Measurements from ENCODE around the gene FADS3. TPM values are rescaled to one million over a fixed set of nuclear protein-coding genes. Genes with fewer than 3 reads are reported as not detected.

FADS3 gene
- polyA plus RNA-seq, result 1 to 10 TPM; 7.2 to 9.8 TPM

GRCh38 chr11:61891331-61892084 lies at the start of gene FADS3:
Gene FADS3 (minus strand): TSS chr11:61891545. CDS start chr11:61891381, 164 bp downstream.
- H3K9me3 ChIP-seq (ENCODE audit: control insufficient read depth in 2 of 2, insufficient read depth in 1 of 2, low read depth in 1 of 2, low read length in 1 of 2), result peaks cover 0 to 5% of the 10 kb centered on the region in 2 donors
- peak within 1 kb of the TSS; percentile 78 to 83 for H3K27ac ChIP-seq (ENCODE audit: low read depth in 2 of 2, low read length in 1 of 2)
- no peaks in the 10 kb centered on the region for H3K27me3 ChIP-seq (ENCODE audit: control insufficient read depth in 1 of 2, insufficient read depth in 2 of 2, low read length in 2 of 2)
- WGBS, 2 donors, result 0% methylated on average over 48 to 96 of the region's 96 CpGs
- no peaks in the 10 kb centered on the region for H3K36me3 ChIP-seq (ENCODE audit: control insufficient read depth in 2 of 2, insufficient read depth in 2 of 2, low read length in 1 of 2)
- H3K4me3 ChIP-seq (ENCODE audit: low read depth in 1 of 2, low read length in 2 of 2), result peak within 1 kb of the TSS; percentile 72 to 74
- peaks cover 4 to 14% of the 10 kb centered on the region in 2 donors for H3K4me1 ChIP-seq (ENCODE audit: control insufficient read depth in 2 of 2, insufficient read depth in 2 of 2, low read length in 1 of 2)

GRCh38 chr11:61940466-61940865 lies 49.1 kb upstream of the FADS3 start:
- Histone ChIP-seq H3K9me3 (ENCODE audit: control insufficient read depth in 2 of 2, insufficient read depth in 1 of 2, low read depth in 1 of 2, low read length in 1 of 2) (no peaks in the 10 kb centered on the region), H3K4me3 (ENCODE audit: low read depth in 1 of 2, low read length in 2 of 2) (no peak overlapping the region), H3K36me3 (ENCODE audit: control insufficient read depth in 2 of 2, insufficient read depth in 2 of 2, low read length in 1 of 2) (no peaks in the 10 kb centered on the region), H3K27me3 (ENCODE audit: control insufficient read depth in 1 of 2, insufficient read depth in 2 of 2, low read length in 2 of 2) (no peaks in the 10 kb centered on the region), H3K4me1 (ENCODE audit: control insufficient read depth in 2 of 2, insufficient read depth in 2 of 2, low read length in 1 of 2) (no peaks in the 10 kb centered on the region), H3K27ac (ENCODE audit: low read depth in 2 of 2, low read length in 1 of 2) (no peak overlapping the region)
- WGBS, 2 donors, result 90 to 93% methylated on average over 10 of the region's 10 CpGs

GRCh38 chr11:61935861-61936260 lies 44.5 kb upstream of the FADS3 start:
- no peaks in the 10 kb centered on the region for H3K9me3 ChIP-seq (ENCODE audit: control insufficient read depth in 2 of 2, insufficient read depth in 1 of 2, low read depth in 1 of 2, low read length in 1 of 2)
- no peaks in the 10 kb centered on the region for H3K4me1 ChIP-seq (ENCODE audit: control insufficient read depth in 2 of 2, insufficient read depth in 2 of 2, low read length in 1 of 2)
- H3K27me3 ChIP-seq (ENCODE audit: control insufficient read depth in 1 of 2, insufficient read depth in 2 of 2, low read length in 2 of 2), result no peaks in the 10 kb centered on the region
- 76 to 80% methylated on average over 2 of the region's 2 CpGs for WGBS, 2 donors
- H3K27ac ChIP-seq (ENCODE audit: low read depth in 2 of 2, low read length in 1 of 2), result no peak overlapping the region
- no peaks in the 10 kb centered on the region for H3K36me3 ChIP-seq (ENCODE audit: control insufficient read depth in 2 of 2, insufficient read depth in 2 of 2, low read length in 1 of 2)
- H3K4me3 ChIP-seq (ENCODE audit: low read depth in 1 of 2, low read length in 2 of 2), result no peak overlapping the region

GRCh38 chr11:61930933-61931332 lies 39.6 kb upstream of the FADS3 start:
- H3K27me3 ChIP-seq (ENCODE audit: control insufficient read depth in 1 of 2, insufficient read depth in 2 of 2, low read length in 2 of 2), result no peaks in the 10 kb centered on the region
- WGBS, 2 donors, result 88 to 93% methylated on average over 3 of the region's 3 CpGs
- H3K4me1 ChIP-seq (ENCODE audit: control insufficient read depth in 2 of 2, insufficient read depth in 2 of 2, low read length in 1 of 2), result no peaks in the 10 kb centered on the region
- H3K36me3 ChIP-seq (ENCODE audit: control insufficient read depth in 2 of 2, insufficient read depth in 2 of 2, low read length in 1 of 2), result no peaks in the 10 kb centered on the region
- H3K27ac ChIP-seq (ENCODE audit: low read depth in 2 of 2, low read length in 1 of 2), result no peak overlapping the region
- no peak overlapping the region for H3K4me3 ChIP-seq (ENCODE audit: low read depth in 1 of 2, low read length in 2 of 2)
- no peaks in the 10 kb centered on the region for H3K9me3 ChIP-seq (ENCODE audit: control insufficient read depth in 2 of 2, insufficient read depth in 1 of 2, low read depth in 1 of 2, low read length in 1 of 2)

GRCh38 chr11:61928606-61929005 lies 37.3 kb upstream of the FADS3 start:
- H3K36me3 ChIP-seq (ENCODE audit: control insufficient read depth in 2 of 2, insufficient read depth in 2 of 2, low read length in 1 of 2), result no peaks in the 10 kb centered on the region
- no peak overlapping the region for H3K4me3 ChIP-seq (ENCODE audit: low read depth in 1 of 2, low read length in 2 of 2)
- no peaks in the 10 kb centered on the region for H3K9me3 ChIP-seq (ENCODE audit: control insufficient read depth in 2 of 2, insufficient read depth in 1 of 2, low read depth in 1 of 2, low read length in 1 of 2)
- no peak overlapping the region for H3K27ac ChIP-seq (ENCODE audit: low read depth in 2 of 2, low read length in 1 of 2)
- no peaks in the 10 kb centered on the region for H3K27me3 ChIP-seq (ENCODE audit: control insufficient read depth in 1 of 2, insufficient read depth in 2 of 2, low read length in 2 of 2)
- H3K4me1 ChIP-seq (ENCODE audit: control insufficient read depth in 2 of 2, insufficient read depth in 2 of 2, low read length in 1 of 2), result no peaks in the 10 kb centered on the region

GRCh38 chr11:61927501-61927900 lies 36.2 kb upstream of the FADS3 start:
- H3K36me3 ChIP-seq (ENCODE audit: control insufficient read depth in 2 of 2, insufficient read depth in 2 of 2, low read length in 1 of 2), result no peaks in the 10 kb centered on the region
- H3K27ac ChIP-seq (ENCODE audit: low read depth in 2 of 2, low read length in 1 of 2), result no peak overlapping the region
- WGBS, 2 donors, result 95 to 97% methylated on average over 1 of the region's 1 CpG
- no peak overlapping the region for H3K4me3 ChIP-seq (ENCODE audit: low read depth in 1 of 2, low read length in 2 of 2)
- peaks cover 0 to 2% of the 10 kb centered on the region in 2 donors for H3K4me1 ChIP-seq (ENCODE audit: control insufficient read depth in 2 of 2, insufficient read depth in 2 of 2, low read length in 1 of 2)
- no peaks in the 10 kb centered on the region for H3K9me3 ChIP-seq (ENCODE audit: control insufficient read depth in 2 of 2, insufficient read depth in 1 of 2, low read depth in 1 of 2, low read length in 1 of 2)
- H3K27me3 ChIP-seq (ENCODE audit: control insufficient read depth in 1 of 2, insufficient read depth in 2 of 2, low read length in 2 of 2), result no peaks in the 10 kb centered on the region

GRCh38 chr11:61926235-61926634 lies 34.9 kb upstream of the FADS3 start:
- Histone ChIP-seq H3K36me3 (ENCODE audit: control insufficient read depth in 2 of 2, insufficient read depth in 2 of 2, low read length in 1 of 2) (no peaks in the 10 kb centered on the region), H3K4me3 (ENCODE audit: low read depth in 1 of 2, low read length in 2 of 2) (no peak overlapping the region), H3K9me3 (ENCODE audit: control insufficient read depth in 2 of 2, insufficient read depth in 1 of 2, low read depth in 1 of 2, low read length in 1 of 2) (no peaks in the 10 kb centered on the region), H3K27me3 (ENCODE audit: control insufficient read depth in 1 of 2, insufficient read depth in 2 of 2, low read length in 2 of 2) (no peaks in the 10 kb centered on the region), H3K4me1 (ENCODE audit: control insufficient read depth in 2 of 2, insufficient read depth in 2 of 2, low read length in 1 of 2) (peaks cover 0 to 2% of the 10 kb centered on the region in 2 donors), H3K27ac (ENCODE audit: low read depth in 2 of 2, low read length in 1 of 2) (no peak overlapping the region)
- 94 to 99% methylated on average over 3 of the region's 3 CpGs for WGBS, 2 donors

- WGBS, 2 donors, result 86 to 92% methylated on average over 2 of the region's 2 CpGs
- no peaks in the 10 kb centered on the region for H3K27me3 ChIP-seq (ENCODE audit: control insufficient read depth in 1 of 2, insufficient read depth in 2 of 2, low read length in 2 of 2)
Observed at GRCh38 chr11:61925736-61926135, 34.4 kb upstream of the FADS3 start.

GRCh38 chr11:61924064-61924455 lies 32.7 kb upstream of the FADS3 start:
- Histone ChIP-seq H3K36me3 (ENCODE audit: control insufficient read depth in 2 of 2, insufficient read depth in 2 of 2, low read length in 1 of 2) (no peaks in the 10 kb centered on the region), H3K4me1 (ENCODE audit: control insufficient read depth in 2 of 2, insufficient read depth in 2 of 2, low read length in 1 of 2) (peaks cover 0 to 2% of the 10 kb centered on the region in 2 donors), H3K27me3 (ENCODE audit: control insufficient read depth in 1 of 2, insufficient read depth in 2 of 2, low read length in 2 of 2) (no peaks in the 10 kb centered on the region), H3K27ac (ENCODE audit: low read depth in 2 of 2, low read length in 1 of 2) (peak overlapping the region; percentile 62 to 78), H3K4me3 (ENCODE audit: low read depth in 1 of 2, low read length in 2 of 2) (no peak overlapping the region), H3K9me3 (ENCODE audit: control insufficient read depth in 2 of 2, insufficient read depth in 1 of 2, low read depth in 1 of 2, low read length in 1 of 2) (no peaks in the 10 kb centered on the region)
- WGBS, 2 donors, result 64 to 74% methylated on average over 6 of the region's 6 CpGs

More at GRCh38 chr11:61925736-61926135, 34.4 kb upstream of the FADS3 start:
- Histone ChIP-seq H3K36me3 (ENCODE audit: control insufficient read depth in 2 of 2, insufficient read depth in 2 of 2, low read length in 1 of 2) (no peaks in the 10 kb centered on the region), H3K27ac (ENCODE audit: low read depth in 2 of 2, low read length in 1 of 2) (no peak overlapping the region), H3K4me1 (ENCODE audit: control insufficient read depth in 2 of 2, insufficient read depth in 2 of 2, low read length in 1 of 2) (peaks cover 0 to 2% of the 10 kb centered on the region in 2 donors), H3K4me3 (ENCODE audit: low read depth in 1 of 2, low read length in 2 of 2) (no peak overlapping the region), H3K9me3 (ENCODE audit: control insufficient read depth in 2 of 2, insufficient read depth in 1 of 2, low read depth in 1 of 2, low read length in 1 of 2) (no peaks in the 10 kb centered on the region)

All from esophagus (tissue), 2 donors.